ENCODE results near the gene LOX.

The LOX gene

DNA sequence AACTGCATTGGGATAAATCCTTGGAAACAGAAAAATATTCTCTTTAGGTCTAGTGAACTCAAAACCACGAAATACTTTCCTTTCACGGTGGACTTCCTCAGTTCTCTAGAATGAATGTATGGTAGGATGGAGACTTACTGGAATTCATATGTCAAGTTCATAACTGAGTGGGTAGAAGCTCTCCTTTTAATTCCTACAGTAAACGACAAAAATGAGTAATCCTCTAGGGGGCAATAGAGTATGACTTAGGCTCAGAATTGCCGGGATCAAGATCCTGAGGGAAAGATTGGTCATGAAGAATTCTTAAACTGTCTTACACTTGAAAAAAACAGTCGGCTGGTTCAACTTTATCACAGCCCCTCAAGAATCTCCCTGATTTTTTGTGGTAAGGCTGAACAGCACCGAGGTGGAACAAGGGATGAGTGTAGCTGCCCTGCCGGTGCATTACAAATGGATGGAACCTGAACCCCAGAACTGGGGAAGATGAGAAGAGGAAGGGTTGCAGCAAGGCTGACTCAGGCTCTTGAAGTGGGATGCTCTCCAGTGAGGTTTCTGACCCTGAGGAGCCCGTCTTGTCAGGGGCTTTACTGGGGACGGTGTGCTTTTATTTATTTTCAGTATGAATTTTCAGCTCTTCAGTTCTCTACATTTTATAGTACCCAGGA lies 14.0 kb upstream of the LOX start:
- H3K9me3 ChIP-seq: no peaks in the 10 kb centered on the region
- H3K4me1 ChIP-seq: no peaks in the 10 kb centered on the region
- no peaks in the 10 kb centered on the region for H3K27me3 ChIP-seq
- TF ChIP-seq, protein P1, sequence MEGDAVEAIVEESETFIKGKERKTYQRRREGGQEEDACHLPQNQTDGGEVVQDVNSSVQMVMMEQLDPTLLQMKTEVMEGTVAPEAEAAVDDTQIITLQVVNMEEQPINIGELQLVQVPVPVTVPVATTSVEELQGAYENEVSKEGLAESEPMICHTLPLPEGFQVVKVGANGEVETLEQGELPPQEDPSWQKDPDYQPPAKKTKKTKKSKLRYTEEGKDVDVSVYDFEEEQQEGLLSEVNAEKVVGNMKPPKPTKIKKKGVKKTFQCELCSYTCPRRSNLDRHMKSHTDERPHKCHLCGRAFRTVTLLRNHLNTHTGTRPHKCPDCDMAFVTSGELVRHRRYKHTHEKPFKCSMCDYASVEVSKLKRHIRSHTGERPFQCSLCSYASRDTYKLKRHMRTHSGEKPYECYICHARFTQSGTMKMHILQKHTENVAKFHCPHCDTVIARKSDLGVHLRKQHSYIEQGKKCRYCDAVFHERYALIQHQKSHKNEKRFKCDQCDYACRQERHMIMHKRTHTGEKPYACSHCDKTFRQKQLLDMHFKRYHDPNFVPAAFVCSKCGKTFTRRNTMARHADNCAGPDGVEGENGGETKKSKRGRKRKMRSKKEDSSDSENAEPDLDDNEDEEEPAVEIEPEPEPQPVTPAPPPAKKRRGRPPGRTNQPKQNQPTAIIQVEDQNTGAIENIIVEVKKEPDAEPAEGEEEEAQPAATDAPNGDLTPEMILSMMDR (IDR thresholded peaks at IDR 0.05; ENCODE audit: low read depth, low read length): peak; percentile 68
- no peaks in the 10 kb centered on the region for H3K36me3 ChIP-seq
- no peak for DNase-seq
- no peak overlapping the region for H3K4me3 ChIP-seq (ENCODE audit: low read depth, low read length)

DNA sequence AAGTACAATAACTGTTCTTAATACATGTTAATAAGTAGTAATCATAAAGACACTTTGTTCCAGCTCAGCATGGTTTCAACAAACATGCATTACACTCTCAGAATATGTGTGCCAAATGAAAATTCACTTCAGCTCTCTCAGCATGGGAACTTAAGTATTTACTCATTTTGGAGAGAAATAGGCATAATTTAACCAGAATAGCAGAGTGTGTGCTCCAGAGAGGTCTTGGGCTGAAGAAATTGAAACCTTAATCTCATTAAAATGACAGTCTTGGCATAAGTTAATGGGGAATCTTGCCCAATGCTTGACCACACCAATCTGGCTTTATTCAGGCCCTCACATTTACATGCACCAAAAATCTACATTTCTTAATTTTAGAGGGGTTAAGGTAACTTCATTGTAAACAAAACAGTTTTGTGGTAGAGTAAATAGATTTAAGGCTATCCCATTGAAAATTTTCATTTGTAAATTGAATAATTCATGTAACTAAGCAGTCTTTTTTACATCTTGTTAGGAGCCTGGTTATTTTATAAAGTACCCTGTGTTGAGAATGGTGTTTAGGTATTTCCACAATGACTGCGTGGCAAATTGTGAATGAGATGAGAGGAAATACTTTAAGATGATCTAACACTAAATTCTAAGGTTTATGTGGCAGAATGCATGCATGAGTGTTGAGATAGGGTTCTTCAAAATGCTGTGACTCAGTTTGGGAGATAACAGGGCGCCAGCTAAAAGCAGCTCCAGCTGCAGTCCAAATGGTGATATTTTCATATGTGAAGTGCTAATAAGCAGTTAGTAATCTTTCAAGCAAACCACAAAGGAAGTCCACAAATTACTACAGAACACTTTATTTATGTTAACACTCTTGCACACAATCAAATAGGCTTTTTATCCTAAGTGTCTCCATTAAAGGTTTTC lies 11.3 kb upstream of the LOX start:
- TF ChIP-seq, protein P1 (IDR thresholded peaks at IDR 0.05; ENCODE audit: low read depth, low read length): no peak
- no peak overlapping the region for H3K4me3 ChIP-seq (ENCODE audit: low read depth, low read length)
- DNase-seq: no peak

DNA sequence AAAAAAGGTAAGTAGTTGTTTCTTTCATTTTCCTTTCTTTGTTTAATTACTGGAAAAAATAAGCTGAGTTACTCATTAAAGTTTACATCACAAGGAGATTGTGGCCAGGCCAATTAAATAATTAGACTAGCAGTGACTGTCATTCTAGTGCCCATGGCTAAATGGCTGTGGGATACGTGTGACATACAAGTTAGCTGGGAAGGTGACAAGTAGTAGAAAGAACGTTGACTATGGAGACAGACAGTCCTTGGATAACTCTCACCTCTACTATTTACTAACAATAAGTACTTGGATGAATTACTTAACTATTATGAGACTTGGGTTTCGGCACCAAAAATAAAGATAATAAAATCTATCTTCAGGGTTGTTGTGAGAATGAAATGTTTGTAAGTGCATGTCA lies 7.0 kb upstream of the LOX start:
- Histone ChIP-seq H3K4me1 (no peaks in the 10 kb centered on the region), H3K27me3 (no peaks in the 10 kb centered on the region), H3K36me3 (no peaks in the 10 kb centered on the region), H3K9me3 (no peaks in the 10 kb centered on the region), H3K4me3 (ENCODE audit: low read depth, low read length) (no peak overlapping the region)
- TF ChIP-seq, protein P1 (IDR thresholded peaks at IDR 0.05; ENCODE audit: low read depth, low read length): no peak
- no peak for DNase-seq

More for the DNA sequence above, 11.3 kb upstream of the LOX start:
- Histone ChIP-seq H3K36me3 (no peaks in the 10 kb centered on the region), H3K27me3 (no peaks in the 10 kb centered on the region), H3K9me3 (no peaks in the 10 kb centered on the region), H3K4me1 (no peaks in the 10 kb centered on the region)

DNA sequence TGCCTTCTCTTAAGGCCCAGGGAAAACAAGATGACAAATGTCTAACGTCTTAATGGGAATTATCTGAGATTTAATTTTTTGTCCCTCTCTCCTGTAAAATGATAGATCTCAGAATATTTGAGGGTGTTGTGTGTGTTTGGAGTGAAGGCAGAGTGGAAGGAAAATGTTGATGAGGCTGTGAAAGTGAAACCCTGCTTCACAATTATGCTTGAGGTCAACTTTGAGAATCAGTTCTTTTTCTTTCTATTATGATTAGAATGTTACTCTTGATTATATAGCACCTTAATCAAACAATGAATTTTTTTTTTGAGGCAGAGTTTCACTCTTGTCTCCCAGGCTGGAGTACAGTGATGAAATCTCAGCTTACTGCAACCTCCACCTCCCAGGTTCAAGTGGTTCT lies 5.5 kb upstream of the LOX start:
- H3K9me3 ChIP-seq: no peaks in the 10 kb centered on the region

DNA sequence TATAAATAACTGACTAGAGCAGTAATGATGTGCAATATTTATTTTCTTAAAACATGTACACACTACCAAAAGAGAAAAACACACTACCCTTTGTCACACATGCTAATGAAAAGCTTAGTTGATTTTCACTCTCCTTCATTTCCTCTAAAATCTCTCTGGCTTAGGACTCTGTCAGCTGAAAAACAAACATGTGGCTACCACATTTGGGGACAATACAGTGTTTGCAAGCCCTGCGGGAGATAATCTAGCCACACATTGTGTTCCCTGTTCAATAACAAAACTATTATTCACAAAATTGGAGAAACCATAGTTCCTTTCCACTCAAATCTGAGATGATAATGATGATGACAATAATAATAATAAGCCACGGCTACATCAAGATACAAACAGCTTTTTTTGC lies 3.5 kb upstream of the LOX start:
- no peak for DNase-seq
- H3K36me3 ChIP-seq: no peaks in the 10 kb centered on the region
- H3K27me3 ChIP-seq: peaks cover 5% of the 10 kb centered on the region
- TF ChIP-seq, protein P1 (IDR thresholded peaks at IDR 0.05; ENCODE audit: low read depth, low read length): no peak
- H3K9me3 ChIP-seq: no peaks in the 10 kb centered on the region
- no peak overlapping the region for H3K4me3 ChIP-seq (ENCODE audit: low read depth, low read length)
- no peaks in the 10 kb centered on the region for H3K4me1 ChIP-seq

More for the DNA sequence above, 5.5 kb upstream of the LOX start:
- Histone ChIP-seq H3K4me3 (ENCODE audit: low read depth, low read length) (no peak overlapping the region), H3K36me3 (no peaks in the 10 kb centered on the region), H3K4me1 (no peaks in the 10 kb centered on the region), H3K27me3 (no peaks in the 10 kb centered on the region)
- TF ChIP-seq, protein P1 (IDR thresholded peaks at IDR 0.05; ENCODE audit: low read depth, low read length): no peak
- no peak for DNase-seq

Measured in BE2C (cell line).